AG09309 (cell line): ENCODE data around the gene EFHC1.

Source experiments
- DNase-seq: peaks from one replicate; pipeline ENCODE4 v3.0.0-alpha.2; 2010; ENCODE audit warnings: low read depth
- H3K4me3 ChIP-seq: 2 replicates; pipeline ENCODE4 v1.5.1; 2011; ENCODE audit warnings: mild to moderate bottlenecking, low read depth, low read length, moderate library complexity; ENCODE audit not compliant: control insufficient read depth
- TF ChIP-seq, protein P1 (sequence below): IDR thresholded peaks from 2 replicates; pipeline ENCODE4 v1.5.1; 2011; ENCODE audit warnings: mild to moderate bottlenecking, low read depth, low read length, inconsistent platforms; ENCODE audit not compliant: insufficient read depth, control insufficient read depth; ENCODE audit errors: missing control alignments

EFHC1 gene

DNA sequence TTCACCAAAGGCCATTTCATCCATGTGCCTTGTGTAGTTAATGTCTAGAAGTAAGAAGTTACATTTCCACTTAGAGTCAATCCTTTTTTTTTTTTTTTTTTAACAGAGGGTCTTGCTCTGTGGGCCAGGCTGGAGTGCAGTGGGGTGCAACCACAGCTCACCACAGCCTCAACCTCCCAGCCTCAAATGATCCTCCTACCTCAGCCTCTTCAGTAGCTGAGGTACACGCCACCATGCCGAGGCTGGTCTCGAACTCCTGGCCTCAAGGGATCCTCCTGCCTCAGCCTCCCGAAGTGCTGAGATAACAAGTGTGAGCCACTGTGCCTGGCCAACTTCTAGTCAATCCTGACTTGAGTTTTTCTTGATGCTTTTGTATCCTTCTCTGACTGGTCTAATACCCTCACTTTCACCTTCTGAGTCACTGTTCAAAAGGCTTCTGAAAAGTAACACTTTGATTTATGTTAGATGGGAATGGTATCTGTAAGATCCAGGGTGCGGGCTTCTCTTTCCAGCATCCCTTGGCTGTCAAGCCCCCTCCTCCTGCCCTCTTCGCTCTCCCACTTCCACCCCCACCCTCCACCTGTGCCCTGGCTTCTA is 134.6 kb downstream of the EFHC1 start:
- H3K4me3 ChIP-seq: no peak overlapping the region
- no peak for DNase-seq
- TF ChIP-seq, protein P1, sequence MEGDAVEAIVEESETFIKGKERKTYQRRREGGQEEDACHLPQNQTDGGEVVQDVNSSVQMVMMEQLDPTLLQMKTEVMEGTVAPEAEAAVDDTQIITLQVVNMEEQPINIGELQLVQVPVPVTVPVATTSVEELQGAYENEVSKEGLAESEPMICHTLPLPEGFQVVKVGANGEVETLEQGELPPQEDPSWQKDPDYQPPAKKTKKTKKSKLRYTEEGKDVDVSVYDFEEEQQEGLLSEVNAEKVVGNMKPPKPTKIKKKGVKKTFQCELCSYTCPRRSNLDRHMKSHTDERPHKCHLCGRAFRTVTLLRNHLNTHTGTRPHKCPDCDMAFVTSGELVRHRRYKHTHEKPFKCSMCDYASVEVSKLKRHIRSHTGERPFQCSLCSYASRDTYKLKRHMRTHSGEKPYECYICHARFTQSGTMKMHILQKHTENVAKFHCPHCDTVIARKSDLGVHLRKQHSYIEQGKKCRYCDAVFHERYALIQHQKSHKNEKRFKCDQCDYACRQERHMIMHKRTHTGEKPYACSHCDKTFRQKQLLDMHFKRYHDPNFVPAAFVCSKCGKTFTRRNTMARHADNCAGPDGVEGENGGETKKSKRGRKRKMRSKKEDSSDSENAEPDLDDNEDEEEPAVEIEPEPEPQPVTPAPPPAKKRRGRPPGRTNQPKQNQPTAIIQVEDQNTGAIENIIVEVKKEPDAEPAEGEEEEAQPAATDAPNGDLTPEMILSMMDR: no peak

DNA sequence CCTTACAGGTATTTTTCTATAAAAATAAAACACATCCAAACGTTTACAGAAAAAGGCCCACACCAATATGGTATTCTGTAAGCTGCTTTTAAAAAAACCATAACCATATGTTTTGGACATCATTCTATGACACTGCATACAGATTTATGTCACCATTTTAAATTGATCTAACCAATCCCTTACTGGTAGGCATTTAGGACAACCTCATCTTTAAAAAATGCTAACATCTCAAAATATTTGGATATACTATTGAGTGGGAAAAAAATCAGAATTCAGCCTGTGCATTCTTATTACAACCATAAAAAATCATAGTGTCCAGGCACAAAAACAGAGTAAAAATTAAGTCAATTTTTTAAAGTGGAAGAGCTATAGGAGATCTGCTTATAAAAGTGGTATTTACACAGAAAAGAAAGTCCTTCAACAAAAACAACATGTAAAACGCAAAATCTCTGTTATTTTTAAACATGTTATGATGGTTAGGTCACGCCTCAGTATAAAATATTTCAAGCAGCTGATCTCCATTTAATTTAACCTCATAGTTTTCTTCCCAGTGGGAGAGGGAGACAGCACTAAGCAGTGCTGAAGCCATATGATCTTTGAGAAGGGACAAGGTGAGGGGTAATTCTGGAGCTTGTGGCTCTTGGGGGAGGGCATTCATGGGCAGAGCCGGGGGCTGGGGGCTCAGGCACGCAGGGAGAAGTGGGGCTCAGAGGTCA is 135.5 kb downstream of the EFHC1 start:
- DNase-seq: no peak
- H3K4me3 ChIP-seq: no peak overlapping the region
- TF ChIP-seq, protein P1: no peak

DNA sequence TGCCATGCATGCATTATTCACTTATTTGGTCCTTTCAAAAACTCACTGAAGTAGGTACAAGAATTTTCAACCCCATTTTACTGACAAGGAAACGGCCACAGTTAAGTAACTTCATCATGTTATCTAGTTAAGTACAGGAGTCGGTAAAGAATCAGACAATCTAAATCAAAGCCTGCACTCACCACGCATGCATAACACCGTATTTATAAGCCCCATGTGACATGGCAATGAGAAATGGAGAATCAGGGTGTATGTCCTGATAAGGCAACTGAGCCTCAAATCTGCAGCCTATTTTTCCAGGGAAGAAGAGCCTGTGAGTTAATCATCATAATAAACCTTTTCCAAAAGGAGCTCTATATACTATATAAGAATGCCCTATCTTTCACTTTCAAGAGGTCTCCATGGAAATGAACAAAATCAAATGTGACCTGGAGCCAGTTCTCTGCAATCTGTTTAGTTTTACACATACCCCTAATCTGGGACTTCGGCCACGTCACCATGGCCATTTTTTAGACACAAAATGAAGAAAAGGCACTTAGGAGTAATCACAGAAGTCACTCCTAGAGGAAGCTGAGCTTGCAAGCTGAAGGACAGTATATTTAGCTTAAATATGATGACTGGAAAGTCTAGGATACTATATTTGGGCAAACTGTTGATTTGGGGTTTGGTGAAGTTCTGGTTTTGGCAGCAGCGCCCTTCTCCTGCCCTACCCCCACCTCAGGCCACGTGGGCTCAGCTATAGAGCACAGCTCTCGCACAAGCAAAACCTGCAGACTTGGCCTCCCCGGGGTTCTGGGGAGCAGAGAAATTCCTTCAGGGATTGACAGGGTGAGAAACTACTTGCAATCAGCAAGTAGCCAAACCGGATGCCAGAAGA is 137.5 kb downstream of the EFHC1 start:
- no peak for DNase-seq
- TF ChIP-seq, protein P1: no peak
- no peak overlapping the region for H3K4me3 ChIP-seq

DNA sequence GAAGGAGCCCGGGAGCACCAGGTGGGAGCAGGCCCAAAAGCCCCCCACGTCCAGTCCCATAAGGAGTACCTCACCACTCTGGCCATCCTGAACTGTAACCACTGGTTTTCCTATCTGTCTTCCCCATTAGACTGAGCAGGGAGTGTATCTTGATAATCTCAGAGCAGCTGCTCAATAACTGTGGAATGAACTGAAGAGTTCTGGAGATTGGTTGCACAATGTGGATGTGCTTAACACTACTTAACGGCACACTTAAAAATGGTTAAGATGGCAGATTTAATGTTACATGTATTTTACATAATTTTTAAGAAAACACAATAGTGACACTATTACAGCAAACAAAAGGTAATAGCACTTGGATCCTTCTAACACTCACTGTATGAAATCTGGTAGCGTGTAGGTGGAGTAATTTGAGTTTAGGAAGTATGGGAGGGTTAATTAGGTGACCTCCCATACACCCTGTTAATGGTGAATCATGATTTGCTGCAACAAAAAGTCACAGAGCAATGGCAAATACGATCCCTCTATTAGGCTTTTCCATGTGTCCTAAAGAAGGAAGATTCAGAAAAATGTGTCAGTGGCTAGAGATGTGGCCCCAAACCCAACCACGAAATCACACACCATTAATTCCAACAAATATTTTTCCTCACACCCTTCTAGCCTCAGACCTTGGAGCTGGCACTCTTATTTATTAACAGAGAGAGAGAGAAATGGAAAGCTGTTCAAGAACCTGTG is 138.3 kb downstream of the EFHC1 start:
- no peak overlapping the region for H3K4me3 ChIP-seq
- DNase-seq: no peak
- TF ChIP-seq, protein P1: no peak

DNA sequence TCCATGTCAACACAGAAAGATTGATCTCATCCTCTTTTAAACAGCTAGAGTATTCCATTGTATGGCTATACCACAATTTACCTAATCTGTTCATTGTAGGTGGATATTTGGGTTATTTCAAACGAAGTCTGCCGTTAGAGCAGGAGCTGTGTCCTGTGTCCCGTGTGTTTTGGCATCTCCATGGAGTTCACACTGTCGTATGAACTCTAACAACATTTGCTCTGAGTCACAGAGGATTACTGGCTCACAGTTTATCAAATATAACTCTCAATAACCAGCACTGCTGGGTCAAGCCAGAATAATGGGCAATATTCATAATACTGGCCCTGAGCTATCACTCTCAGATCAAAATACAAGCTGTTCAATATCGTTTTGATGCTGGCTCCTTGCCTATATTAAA is 140.3 kb downstream of the EFHC1 start:
- TF ChIP-seq, protein P1: no peak
- no peak for DNase-seq

DNA sequence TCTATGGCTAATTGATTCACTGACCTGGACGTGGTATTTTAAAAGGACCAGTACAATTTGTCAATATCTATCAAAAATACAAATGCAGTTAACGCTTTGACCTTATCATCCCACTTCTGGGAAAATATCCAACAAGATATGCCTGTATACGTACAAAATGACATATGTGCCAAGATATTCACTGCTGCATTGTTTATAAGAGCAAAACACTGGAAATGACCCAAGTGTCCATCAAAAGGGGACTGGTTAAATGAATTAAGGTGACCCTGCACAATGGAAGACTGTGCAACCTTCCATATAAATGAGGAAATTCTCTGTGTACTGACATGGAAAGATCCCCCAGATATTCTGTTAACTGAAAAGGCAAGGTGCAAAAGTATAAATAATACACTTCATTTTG is 142.8 kb downstream of the EFHC1 start:
- DNase-seq: no peak
- TF ChIP-seq, protein P1: no peak
- no peak overlapping the region for H3K4me3 ChIP-seq

More for the DNA sequence above, 140.3 kb downstream of the EFHC1 start:
- no peak overlapping the region for H3K4me3 ChIP-seq
